Rectal smooth muscle tissue (tissue), 1 donor: ENCODE results near the gene MAP4.
"Not testable (repeated sequence)": the region's sequence is repeated elsewhere in the genome, so short reads cannot be mapped to it uniquely, and the experiment has no call there.

ENCODE experiments used
- H3K27ac ChIP-seq: one replicate; pipeline ENCODE4 v1.7.0; 2013; ENCODE audit warnings: low read depth, low read length, inconsistent platforms
- H3K27me3 ChIP-seq: one replicate; pipeline ENCODE4 v1.7.0; 2013; ENCODE audit warnings: low read length; ENCODE audit not compliant: control insufficient read depth, insufficient read depth
- H3K36me3 ChIP-seq: one replicate; pipeline ENCODE4 v1.7.0; 2013; ENCODE audit warnings: low read length; ENCODE audit not compliant: control insufficient read depth, insufficient read depth
- H3K4me1 ChIP-seq: one replicate; pipeline ENCODE4 v1.7.0; 2013; ENCODE audit warnings: low read length; ENCODE audit not compliant: control insufficient read depth, insufficient read depth
- H3K4me3 ChIP-seq: one replicate; pipeline ENCODE4 v1.7.0; 2013; ENCODE audit warnings: low read length
- H3K9ac ChIP-seq: one replicate; pipeline ENCODE4 v1.7.0; 2013; ENCODE audit warnings: low read length

MAP4 gene

GRCh38 chr3:47849186-47849698 is 167.0 kb downstream of the MAP4 start:
- H3K9ac ChIP-seq = no peak overlapping the region
- H3K4me1 ChIP-seq = no peaks in the 10 kb centered on the region
- no peaks in the 10 kb centered on the region for H3K27me3 ChIP-seq
- no peak overlapping the region for H3K27ac ChIP-seq
- peaks cover 60% of the 10 kb centered on the region for H3K36me3 ChIP-seq
- no peak overlapping the region for H3K4me3 ChIP-seq

- Histone ChIP-seq H3K36me3 (peaks cover 59% of the 10 kb centered on the region), H3K27ac (no peak overlapping the region), H3K9ac (no peak overlapping the region), H3K27me3 (no peaks in the 10 kb centered on the region), H3K4me1 (no peaks in the 10 kb centered on the region), H3K4me3 (no peak overlapping the region)
Measured at GRCh38 chr3:47848599-47849117, 167.6 kb downstream of the MAP4 start.

GRCh38 chr3:47847801-47848518 is 168.3 kb downstream of the MAP4 start:
- Histone ChIP-seq H3K27ac (no peak overlapping the region), H3K36me3 (peaks cover 65% of the 10 kb centered on the region)

GRCh38 chr3:47847260-47847659 is 169.0 kb downstream of the MAP4 start:
- no peaks in the 10 kb centered on the region for H3K4me1 ChIP-seq
- no peaks in the 10 kb centered on the region for H3K27me3 ChIP-seq
- H3K27ac ChIP-seq = no peak overlapping the region
- no peak overlapping the region for H3K4me3 ChIP-seq
- no peak overlapping the region for H3K9ac ChIP-seq
- H3K36me3 ChIP-seq = peaks cover 67% of the 10 kb centered on the region

More at GRCh38 chr3:47847801-47848518, 168.3 kb downstream of the MAP4 start:
- H3K9ac ChIP-seq = no peak overlapping the region
- H3K4me1 ChIP-seq = no peaks in the 10 kb centered on the region
- no peaks in the 10 kb centered on the region for H3K27me3 ChIP-seq
- H3K4me3 ChIP-seq = no peak overlapping the region

GRCh38 chr3:47846880-47847248 is 169.4 kb downstream of the MAP4 start:
- Histone ChIP-seq H3K4me3 (no peak overlapping the region), H3K27me3 (no peaks in the 10 kb centered on the region), H3K4me1 (no peaks in the 10 kb centered on the region), H3K27ac (no peak overlapping the region), H3K36me3 (peaks cover 70% of the 10 kb centered on the region), H3K9ac (no peak overlapping the region)

- Histone ChIP-seq H3K9ac (no peak overlapping the region), H3K36me3 (peaks cover 76% of the 10 kb centered on the region), H3K4me3 (no peak overlapping the region), H3K4me1 (no peaks in the 10 kb centered on the region), H3K27me3 (no peaks in the 10 kb centered on the region), H3K27ac (no peak overlapping the region)
Measured at GRCh38 chr3:47846186-47846879, 169.9 kb downstream of the MAP4 start.

GRCh38 chr3:47841786-47842349 is 174.3 kb downstream of the MAP4 start:
- Histone ChIP-seq H3K9ac (no peak overlapping the region), H3K36me3 (peaks cover 60% of the 10 kb centered on the region), H3K4me3 (no peak overlapping the region), H3K27me3 (no peaks in the 10 kb centered on the region), H3K4me1 (no peaks in the 10 kb centered on the region), H3K27ac (no peak overlapping the region)

GRCh38 chr3:47838503-47838902 is 177.7 kb downstream of the MAP4 start:
- Histone ChIP-seq H3K36me3 (peaks cover 45% of the 10 kb centered on the region), H3K27ac (no peak overlapping the region), H3K9ac (no peak overlapping the region), H3K27me3 (no peaks in the 10 kb centered on the region), H3K4me1 (no peaks in the 10 kb centered on the region), H3K4me3 (no peak overlapping the region)

GRCh38 chr3:47836986-47837385 is 179.2 kb downstream of the MAP4 start:
- Histone ChIP-seq H3K9ac (no peak overlapping the region), H3K27me3 (no peaks in the 10 kb centered on the region), H3K4me3 (no peak overlapping the region), H3K27ac (no peak overlapping the region), H3K4me1 (no peaks in the 10 kb centered on the region), H3K36me3 (peaks cover 36% of the 10 kb centered on the region)

- H3K9ac ChIP-seq, H3K27ac ChIP-seq, H3K27me3 ChIP-seq, H3K4me1 ChIP-seq, H3K4me3 ChIP-seq: not testable (repeated sequence)
- H3K36me3 ChIP-seq = peaks cover 14% of the 10 kb centered on the region
Measured at GRCh38 chr3:47829482-47829881, 186.7 kb downstream of the MAP4 start.

GRCh38 chr3:47825590-47825989 is 190.6 kb downstream of the MAP4 start:
- H3K36me3 ChIP-seq = peaks cover 8% of the 10 kb centered on the region
- peak overlapping the region; percentile 90 for H3K4me3 ChIP-seq
- peaks cover 11% of the 10 kb centered on the region for H3K4me1 ChIP-seq
- H3K27ac ChIP-seq = peak overlapping the region; percentile 70
- H3K9ac ChIP-seq = peak overlapping the region; percentile 82
- H3K27me3 ChIP-seq = no peaks in the 10 kb centered on the region
